T47D (cell line): ENCODE measurements around the gene VTI1A.
A peak's percentile ranks its signal among the peaks of the same experiment; 100 is the strongest.
"Not testable (repeated sequence)": the region's sequence is repeated elsewhere in the genome, so short reads cannot be mapped to it uniquely, and the experiment has no call there.

Experiments used
- DNase-seq, 2 experiments: peaks; one replicate each; pipeline versions ENCODE4 v3.0.0 to v3.0.0-alpha.2; 2011 to 2012; ENCODE audit warnings: low read depth in 1 of 2, low spot score in 1 of 2
- JUND ChIP-seq: IDR thresholded peaks from 2 replicates; pipeline ENCODE4 v1.6.1; 2012; ENCODE audit warnings: low read depth
- in situ Hi-C: cut with HindIII; loops from 2 replicates; pipeline ENCODE4 v1.10.0; 2016; ENCODE audit warnings: low sequenced_read_pairs, low pct_unique_long_range_greater_than_20kb

VTI1A gene

DNA sequence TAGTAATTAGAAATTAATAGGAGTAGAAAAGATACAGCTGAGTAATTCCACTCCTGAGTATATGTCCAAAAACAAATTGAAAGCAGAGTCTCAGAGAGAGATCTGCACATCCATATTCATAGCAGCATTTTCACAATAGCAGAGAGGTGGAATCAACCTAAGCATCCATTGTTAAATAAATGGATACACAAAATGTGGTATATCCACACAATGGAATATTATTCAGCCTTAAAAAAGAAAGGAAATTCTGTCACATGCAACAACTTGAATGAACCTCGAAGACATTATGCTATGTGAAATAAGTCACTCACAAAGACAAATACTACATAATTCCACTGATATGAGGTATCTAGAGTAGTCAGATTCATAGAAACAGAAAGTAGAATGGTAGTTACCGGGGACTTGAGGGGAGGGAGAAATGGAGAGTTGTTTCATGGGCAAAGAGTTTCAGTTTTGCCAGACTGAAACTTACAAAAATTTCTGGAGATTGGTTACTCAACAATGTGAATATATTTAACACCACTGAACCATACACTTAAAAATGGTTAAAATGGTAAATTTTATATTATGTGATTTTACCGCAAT lies 18.4 kb downstream of the VTI1A start:
- no peak for TF ChIP-seq JUND
- in situ Hi-C loops, result no loop called here
- no peak for DNase-seq

DNA sequence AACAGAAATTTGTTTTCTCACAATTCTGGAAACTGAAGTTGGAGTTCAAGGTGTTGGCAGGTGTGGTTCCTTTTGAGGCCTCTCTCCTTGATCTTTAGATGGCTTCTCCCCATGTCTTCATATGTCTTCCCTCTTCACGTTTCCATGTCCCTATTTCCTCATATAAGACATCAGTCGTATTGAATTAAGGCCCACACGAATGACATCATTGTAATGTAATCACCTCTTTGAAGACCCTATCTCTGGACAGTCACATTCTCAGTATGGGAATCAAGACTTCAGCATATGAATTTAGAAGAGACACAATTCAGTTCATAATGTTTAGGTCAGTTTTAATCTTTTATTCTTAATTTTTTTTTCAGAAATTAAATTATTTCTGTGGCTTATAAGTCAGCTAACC lies 19.8 kb downstream of the VTI1A start:
- no peak for TF ChIP-seq JUND
- DNase-seq, result no peak
- in situ Hi-C loops, result no loop called here

- in situ Hi-C loops, result no loop called here
- no peak for TF ChIP-seq JUND
- peak in 1 of 2 experiments; percentile 7 for DNase-seq
Observed at GRCh38 chr10:112467541-112468075, 20.6 kb downstream of the VTI1A start.

GRCh38 chr10:112471878-112472487 lies 25.0 kb downstream of the VTI1A start:
- DNase-seq, result peak; percentile 4 to 57
- in situ Hi-C loops, result no loop called here
- TF ChIP-seq JUND, result no peak

- in situ Hi-C loops, result no loop called here
- no peak for TF ChIP-seq JUND
- DNase-seq, result peak in 1 of 2 experiments; percentile 1
Observed at GRCh38 chr10:112475575-112476218, 28.7 kb downstream of the VTI1A start.

- TF ChIP-seq JUND, result no peak
- in situ Hi-C loops, result no loop called here
- no peak for DNase-seq
Observed at GRCh38 chr10:112481602-112482001, 34.6 kb downstream of the VTI1A start.

- in situ Hi-C loops, result no loop called here
- no peak for DNase-seq
- TF ChIP-seq JUND, result no peak
Observed at GRCh38 chr10:112484399-112484798, 37.4 kb downstream of the VTI1A start.

- in situ Hi-C loops, result no loop called here
- TF ChIP-seq JUND, result no peak
- DNase-seq, result no peak
Observed at GRCh38 chr10:112487964-112488363, 40.9 kb downstream of the VTI1A start.

DNA sequence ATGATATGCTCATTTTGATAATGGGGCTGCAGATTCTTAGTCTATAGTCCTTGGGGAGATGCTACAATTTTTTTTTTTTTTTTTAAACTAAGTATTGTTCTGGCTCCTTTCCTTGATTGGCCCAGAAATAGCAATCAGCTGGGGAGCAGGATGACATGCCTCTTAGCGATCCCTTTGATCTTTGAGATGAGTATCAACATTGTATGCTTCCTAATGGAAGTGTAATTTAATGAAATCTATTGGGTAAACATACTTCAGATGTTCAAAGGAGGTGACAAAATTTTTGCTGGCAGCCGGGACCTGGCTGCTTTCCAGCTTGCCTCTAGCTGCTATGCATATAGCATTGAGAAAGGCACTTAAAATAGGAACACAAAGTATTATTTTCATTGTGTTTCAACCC lies 43.5 kb downstream of the VTI1A start:
- TF ChIP-seq JUND, result no peak
- in situ Hi-C loops, result no loop called here
- DNase-seq, result peak in 1 of 2 experiments; percentile 6

GRCh38 chr10:112491144-112491543 lies 44.1 kb downstream of the VTI1A start:
- TF ChIP-seq JUND, result no peak
- in situ Hi-C loops, result no loop called here
- DNase-seq, result no peak

DNA sequence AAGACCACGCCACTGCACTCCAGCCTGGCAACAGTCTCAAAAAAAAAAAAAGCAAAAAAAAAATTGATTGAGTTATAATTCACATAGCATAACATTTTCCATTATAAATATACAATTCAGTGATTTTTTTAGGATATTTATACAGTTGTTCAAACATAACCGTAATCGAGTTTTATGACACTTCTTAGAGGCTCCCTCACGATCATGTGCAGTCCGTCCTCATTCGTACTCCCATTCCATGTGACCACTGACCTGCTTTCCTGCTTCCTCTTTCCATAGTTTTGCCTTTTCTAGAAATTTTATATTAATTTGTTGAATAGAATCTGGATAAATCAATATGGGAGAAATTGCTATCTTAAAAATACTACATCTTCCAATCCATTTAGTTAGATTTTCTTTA lies 45.7 kb downstream of the VTI1A start:
- no peak for DNase-seq
- in situ Hi-C loops, result no loop called here
- TF ChIP-seq JUND, result no peak

GRCh38 chr10:112497347-112497950 lies 50.4 kb downstream of the VTI1A start:
- in situ Hi-C loops, result no loop called here
- no peak for TF ChIP-seq JUND

DNA sequence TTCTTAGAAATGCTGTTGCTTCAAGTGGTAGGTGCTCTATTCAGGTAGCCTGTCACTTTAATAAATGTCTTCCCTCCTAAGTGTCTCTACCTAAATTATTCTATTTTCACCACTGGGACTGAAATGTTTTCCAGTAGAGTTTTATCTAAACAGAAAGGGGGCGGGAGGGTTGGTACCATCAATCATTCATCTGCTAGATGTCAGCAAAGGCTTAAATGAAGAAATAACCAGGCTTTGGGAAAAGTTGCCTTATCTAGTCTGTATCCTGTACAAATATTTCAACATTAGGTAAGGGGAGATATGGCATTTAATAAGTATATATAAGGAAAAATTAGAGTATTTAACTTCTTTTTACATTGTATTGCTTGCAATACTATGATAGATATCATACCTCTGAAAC lies 51.8 kb downstream of the VTI1A start:
- no peak for DNase-seq
- TF ChIP-seq JUND, result no peak
- in situ Hi-C loops, result no loop called here

More at GRCh38 chr10:112497347-112497950, 50.4 kb downstream of the VTI1A start:
- DNase-seq, result no peak

DNA sequence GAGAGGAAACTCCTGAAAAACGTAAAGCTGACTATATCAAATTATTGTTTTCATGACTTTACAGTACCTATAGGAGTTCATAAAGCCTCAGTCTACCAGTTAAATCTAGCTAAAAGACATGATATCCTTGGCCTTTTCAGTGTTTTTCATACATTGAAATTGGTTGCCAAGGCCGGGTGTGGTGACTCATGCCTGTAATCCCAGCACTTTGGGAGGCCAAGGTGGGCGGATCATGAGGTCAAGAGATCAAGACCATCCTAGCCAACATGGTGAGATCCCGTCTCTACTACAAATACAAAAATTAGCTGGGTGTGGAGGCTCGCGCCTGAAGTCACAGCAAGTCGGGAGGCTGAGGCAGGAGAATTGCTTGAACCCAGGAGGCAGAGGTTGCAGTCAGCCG lies 53.0 kb downstream of the VTI1A start:
- in situ Hi-C loops, result not testable (repeated sequence)

More for the DNA sequence above, 53.0 kb downstream of the VTI1A start:
- not testable (repeated sequence) for DNase-seq
